ENCODE data around the gene RFLNA. TPM values are rescaled to one million over a fixed set of nuclear protein-coding genes. Genes with fewer than 3 reads are reported as not detected.

The RFLNA gene
- total RNA-seq, 1 donor from 2014 or later, result 1.4 TPM

DNA sequence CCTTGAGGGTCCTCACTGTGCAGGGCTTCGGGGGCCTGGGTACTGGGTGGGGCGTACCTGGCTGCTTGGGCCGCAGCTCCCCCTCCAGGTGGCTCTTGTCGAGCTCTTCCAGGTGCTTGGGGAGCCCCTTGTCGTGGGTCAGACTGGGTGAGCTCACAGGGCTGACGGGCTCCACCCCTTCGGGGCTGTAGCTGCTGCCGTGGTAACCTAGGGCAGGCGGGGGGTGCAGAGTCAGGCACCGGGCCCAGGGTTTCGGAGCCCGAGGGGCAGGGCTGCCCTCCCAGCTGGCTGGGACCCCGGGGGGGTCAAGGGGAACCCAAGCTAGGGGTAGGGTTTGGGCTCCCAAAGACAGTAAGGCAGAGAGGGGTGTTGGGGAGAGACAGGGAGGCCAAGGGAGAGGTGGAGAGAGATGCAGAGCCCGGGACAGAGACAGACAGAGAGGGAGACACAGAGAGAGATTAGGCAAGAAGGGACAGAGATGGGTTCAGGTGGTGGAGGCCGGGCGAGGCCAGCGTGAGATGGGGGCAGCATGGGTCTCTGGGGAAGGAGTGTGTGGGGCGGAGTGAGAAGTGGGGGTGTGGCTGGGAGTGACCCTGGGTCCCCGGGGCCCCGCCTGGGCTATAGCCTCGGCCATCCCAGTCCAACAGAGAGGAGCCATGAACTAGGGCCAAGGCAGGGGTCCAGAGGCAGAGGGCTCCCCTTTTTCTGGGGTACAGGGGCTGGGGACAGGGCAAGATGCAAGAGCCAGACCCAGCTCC lies 40.7 kb downstream of the RFLNA start:
- H3K27me3 ChIP-seq, result no peaks in the 10 kb centered on the region
- H3K79me2 ChIP-seq (ENCODE audit: low read depth), result no peaks in the 10 kb centered on the region
- no peak overlapping the region for H3K27ac Mint-ChIP-seq
- H3F3A ChIP-seq (ENCODE audit: low read depth), result no peaks in the 10 kb centered on the region
- peaks cover 8% of the 10 kb centered on the region for H3K4me1 ChIP-seq
- no peaks in the 10 kb centered on the region for H3K27me3 Mint-ChIP-seq (ENCODE audit: insufficient read depth, low read depth)
- H3K9ac ChIP-seq, result no peak overlapping the region
- H2AFZ ChIP-seq (replicated peaks), result no peak overlapping the region
- no peak overlapping the region for H3K4me3 Mint-ChIP-seq
- peaks cover 9% of the 10 kb centered on the region for H3K4me1 Mint-ChIP-seq
- H3K36me3 Mint-ChIP-seq, result peaks cover 20% of the 10 kb centered on the region
- H4K20me1 ChIP-seq (ENCODE audit: low read depth), result no peaks in the 10 kb centered on the region
- H3K36me3 ChIP-seq, result no peaks in the 10 kb centered on the region
- H3K9me3 ChIP-seq (ENCODE audit: low read depth), result no peaks in the 10 kb centered on the region
- TF ChIP-seq EZH2phosphoT487 (IDR thresholded peaks at IDR 0.05), result no peak
- no peak for TF ChIP-seq EZH2 (IDR thresholded peaks at IDR 0.05)
- TF ChIP-seq, protein P1, sequence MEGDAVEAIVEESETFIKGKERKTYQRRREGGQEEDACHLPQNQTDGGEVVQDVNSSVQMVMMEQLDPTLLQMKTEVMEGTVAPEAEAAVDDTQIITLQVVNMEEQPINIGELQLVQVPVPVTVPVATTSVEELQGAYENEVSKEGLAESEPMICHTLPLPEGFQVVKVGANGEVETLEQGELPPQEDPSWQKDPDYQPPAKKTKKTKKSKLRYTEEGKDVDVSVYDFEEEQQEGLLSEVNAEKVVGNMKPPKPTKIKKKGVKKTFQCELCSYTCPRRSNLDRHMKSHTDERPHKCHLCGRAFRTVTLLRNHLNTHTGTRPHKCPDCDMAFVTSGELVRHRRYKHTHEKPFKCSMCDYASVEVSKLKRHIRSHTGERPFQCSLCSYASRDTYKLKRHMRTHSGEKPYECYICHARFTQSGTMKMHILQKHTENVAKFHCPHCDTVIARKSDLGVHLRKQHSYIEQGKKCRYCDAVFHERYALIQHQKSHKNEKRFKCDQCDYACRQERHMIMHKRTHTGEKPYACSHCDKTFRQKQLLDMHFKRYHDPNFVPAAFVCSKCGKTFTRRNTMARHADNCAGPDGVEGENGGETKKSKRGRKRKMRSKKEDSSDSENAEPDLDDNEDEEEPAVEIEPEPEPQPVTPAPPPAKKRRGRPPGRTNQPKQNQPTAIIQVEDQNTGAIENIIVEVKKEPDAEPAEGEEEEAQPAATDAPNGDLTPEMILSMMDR (IDR thresholded peaks at IDR 0.05), result no peak
- no peak overlapping the region for H3K4me3 ChIP-seq
- H3K9me3 Mint-ChIP-seq, result no peaks in the 10 kb centered on the region
- DNase-seq (ENCODE audit: low spot score), result no peak
- no peak overlapping the region for H3K27ac ChIP-seq
- H3K4me2 ChIP-seq, result no peak overlapping the region

DNA sequence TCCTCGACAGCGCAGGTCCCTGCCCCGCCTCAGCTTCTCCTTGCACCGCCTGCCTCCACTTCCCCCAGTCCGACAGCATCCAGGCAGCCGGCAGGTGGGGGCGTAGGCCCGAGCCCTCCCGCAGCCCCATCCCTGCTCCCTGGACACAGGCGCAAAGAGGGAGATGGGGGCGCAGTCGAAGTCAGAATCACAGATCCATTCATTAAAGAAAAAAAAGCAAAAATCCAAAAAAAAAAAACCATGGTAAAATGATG lies 41.2 kb downstream of the RFLNA start:
- Histone ChIP-seq H3K9me3 (ENCODE audit: low read depth) (no peaks in the 10 kb centered on the region), H2AFZ (replicated peaks) (no peak overlapping the region), H3K4me1 (peaks cover 8% of the 10 kb centered on the region), H3K9ac (no peak overlapping the region), H3K4me3 (no peak overlapping the region), H3K4me2 (no peak overlapping the region), H3K79me2 (ENCODE audit: low read depth) (no peaks in the 10 kb centered on the region), H3K36me3 (no peaks in the 10 kb centered on the region), H3K27ac (no peak overlapping the region), H3F3A (ENCODE audit: low read depth) (no peaks in the 10 kb centered on the region), H4K20me1 (ENCODE audit: low read depth) (no peaks in the 10 kb centered on the region), H3K27me3 (no peaks in the 10 kb centered on the region)
- no peak for TF ChIP-seq EZH2 (IDR thresholded peaks at IDR 0.05)
- TF ChIP-seq, protein P1 (IDR thresholded peaks at IDR 0.05), result no peak
- TF ChIP-seq EZH2phosphoT487 (IDR thresholded peaks at IDR 0.05), result no peak
- H3K9me3 Mint-ChIP-seq, result no peaks in the 10 kb centered on the region
- H3K4me1 Mint-ChIP-seq, result peaks cover 9% of the 10 kb centered on the region
- H3K4me3 Mint-ChIP-seq, result no peak overlapping the region
- H3K36me3 Mint-ChIP-seq, result peaks cover 23% of the 10 kb centered on the region
- H3K27ac Mint-ChIP-seq, result no peak overlapping the region
- no peak for DNase-seq (ENCODE audit: low spot score)
- no peaks in the 10 kb centered on the region for H3K27me3 Mint-ChIP-seq (ENCODE audit: insufficient read depth, low read depth)

DNA sequence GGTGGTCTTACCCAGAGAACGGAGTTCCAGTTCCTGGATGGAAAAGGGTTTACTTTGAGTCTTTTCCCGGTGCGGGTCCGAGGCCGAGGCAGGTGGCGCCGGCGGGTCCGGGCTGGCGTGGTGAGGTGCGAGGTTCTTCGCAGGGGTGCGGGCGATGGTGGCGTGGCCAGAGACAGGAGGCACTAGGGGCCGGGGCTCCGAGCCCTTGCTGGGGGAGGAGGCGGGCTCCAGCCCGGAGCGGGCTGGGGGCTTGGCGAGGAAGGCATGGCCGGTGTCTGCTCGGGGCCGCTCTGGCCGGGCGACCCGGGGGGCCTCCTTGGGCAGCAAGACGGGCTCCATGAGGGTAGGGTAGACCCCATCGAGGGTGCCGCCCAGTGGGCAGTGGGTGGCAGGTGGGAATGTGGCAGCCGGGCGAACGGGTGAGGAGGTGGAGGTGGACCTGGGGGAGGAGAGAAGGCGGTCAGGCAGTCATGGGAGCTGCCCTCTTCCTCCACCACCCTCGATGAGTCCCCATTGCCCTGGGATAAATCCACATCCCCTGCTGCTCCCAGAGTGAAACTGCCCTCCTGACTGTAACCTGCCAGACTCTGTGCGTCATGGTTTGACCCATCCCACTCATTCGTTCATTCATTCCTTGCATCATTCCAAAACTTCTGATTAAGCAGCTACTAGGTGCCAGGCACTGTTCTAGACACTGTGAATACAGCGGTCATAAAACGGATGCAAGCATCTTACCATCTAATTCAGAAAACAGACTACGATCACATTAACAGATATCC lies 42.0 kb downstream of the RFLNA start:
- no peak overlapping the region for H3K27ac ChIP-seq
- H3F3A ChIP-seq (ENCODE audit: low read depth), result no peaks in the 10 kb centered on the region
- H3K9me3 Mint-ChIP-seq, result no peaks in the 10 kb centered on the region
- H3K79me2 ChIP-seq (ENCODE audit: low read depth), result no peaks in the 10 kb centered on the region
- peaks cover 9% of the 10 kb centered on the region for H3K4me1 Mint-ChIP-seq
- no peaks in the 10 kb centered on the region for H3K9me3 ChIP-seq (ENCODE audit: low read depth)
- H2AFZ ChIP-seq (replicated peaks), result no peak overlapping the region
- H3K4me3 Mint-ChIP-seq, result no peak overlapping the region
- TF ChIP-seq EZH2phosphoT487 (IDR thresholded peaks at IDR 0.05) (no peak), EZH2 (IDR thresholded peaks at IDR 0.05) (no peak)
- TF ChIP-seq, protein P1 (IDR thresholded peaks at IDR 0.05), result no peak
- H3K27me3 ChIP-seq, result no peaks in the 10 kb centered on the region
- peak overlapping the region; percentile 15 for H3K27ac Mint-ChIP-seq
- no peak overlapping the region for H3K4me3 ChIP-seq
- no peaks in the 10 kb centered on the region for H4K20me1 ChIP-seq (ENCODE audit: low read depth)
- H3K27me3 Mint-ChIP-seq (ENCODE audit: insufficient read depth, low read depth), result peaks cover 2% of the 10 kb centered on the region
- no peak for DNase-seq (ENCODE audit: low spot score)
- no peak overlapping the region for H3K4me2 ChIP-seq
- H3K36me3 ChIP-seq, result no peaks in the 10 kb centered on the region
- H3K4me1 ChIP-seq, result peaks cover 8% of the 10 kb centered on the region
- H3K36me3 Mint-ChIP-seq, result peaks cover 25% of the 10 kb centered on the region
- H3K9ac ChIP-seq, result no peak overlapping the region
